Epithelial cell of esophagus (primary cell): ENCODE measurements around the gene USP13.

ENCODE experiments used
- DNase-seq: peaks from one replicate; pipeline ENCODE4 v3.0.0; 2010; ENCODE audit warnings: low read depth
- H3K4me3 ChIP-seq: 2 replicates; pipeline ENCODE4 v1.5.1; 2011; ENCODE audit warnings: mild to moderate bottlenecking, low read length, control low read depth
- TF ChIP-seq, protein P1 (sequence below): IDR thresholded peaks from 2 replicates; pipeline ENCODE4 v1.5.1; 2011; ENCODE audit warnings: low read depth, mild to moderate bottlenecking, low read length, control low read depth, inconsistent platforms; ENCODE audit not compliant: insufficient read depth; ENCODE audit errors: missing control alignments

USP13 gene

DNA sequence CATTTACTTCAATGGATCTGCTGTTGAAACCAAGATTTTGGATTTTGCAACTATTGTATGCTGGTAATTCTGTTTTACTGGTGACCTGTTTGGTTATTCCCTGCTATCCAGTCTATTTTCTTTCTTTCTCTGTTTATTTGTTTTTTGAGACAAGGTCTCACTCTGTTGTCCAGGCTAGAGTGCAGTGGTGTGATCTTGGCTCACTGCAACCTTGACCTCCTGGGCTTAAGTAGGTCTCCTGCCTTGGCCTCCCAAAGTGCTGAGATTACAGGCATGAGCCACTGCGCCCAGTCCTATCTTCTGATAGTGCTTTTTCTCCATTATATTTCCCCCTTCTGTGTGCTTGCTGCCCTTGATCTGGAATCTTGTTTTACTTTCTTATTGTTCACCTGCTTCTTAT lies 15.6 kb downstream of the USP13 start:
- TF ChIP-seq, protein P1, sequence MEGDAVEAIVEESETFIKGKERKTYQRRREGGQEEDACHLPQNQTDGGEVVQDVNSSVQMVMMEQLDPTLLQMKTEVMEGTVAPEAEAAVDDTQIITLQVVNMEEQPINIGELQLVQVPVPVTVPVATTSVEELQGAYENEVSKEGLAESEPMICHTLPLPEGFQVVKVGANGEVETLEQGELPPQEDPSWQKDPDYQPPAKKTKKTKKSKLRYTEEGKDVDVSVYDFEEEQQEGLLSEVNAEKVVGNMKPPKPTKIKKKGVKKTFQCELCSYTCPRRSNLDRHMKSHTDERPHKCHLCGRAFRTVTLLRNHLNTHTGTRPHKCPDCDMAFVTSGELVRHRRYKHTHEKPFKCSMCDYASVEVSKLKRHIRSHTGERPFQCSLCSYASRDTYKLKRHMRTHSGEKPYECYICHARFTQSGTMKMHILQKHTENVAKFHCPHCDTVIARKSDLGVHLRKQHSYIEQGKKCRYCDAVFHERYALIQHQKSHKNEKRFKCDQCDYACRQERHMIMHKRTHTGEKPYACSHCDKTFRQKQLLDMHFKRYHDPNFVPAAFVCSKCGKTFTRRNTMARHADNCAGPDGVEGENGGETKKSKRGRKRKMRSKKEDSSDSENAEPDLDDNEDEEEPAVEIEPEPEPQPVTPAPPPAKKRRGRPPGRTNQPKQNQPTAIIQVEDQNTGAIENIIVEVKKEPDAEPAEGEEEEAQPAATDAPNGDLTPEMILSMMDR: no peak
- DNase-seq: no peak
- no peak overlapping the region for H3K4me3 ChIP-seq

DNA sequence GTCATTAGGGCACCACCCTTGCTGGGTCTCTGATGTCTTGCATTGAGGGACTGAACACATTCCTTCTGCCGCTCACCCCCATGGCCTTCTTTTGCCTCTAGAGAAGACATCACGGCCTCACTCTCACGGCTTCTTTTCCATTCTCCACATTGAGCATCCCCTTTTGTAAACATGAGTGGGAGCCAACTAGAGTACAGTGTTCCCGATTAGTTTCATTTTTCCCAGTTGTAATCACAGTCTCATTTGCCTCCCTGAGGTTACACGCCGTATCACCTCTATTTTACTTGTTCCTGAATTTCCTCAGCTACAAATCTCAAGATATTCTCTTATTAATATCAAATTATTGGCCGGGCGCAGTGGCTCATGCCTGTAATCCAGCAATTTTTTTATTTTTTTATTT lies 17.5 kb downstream of the USP13 start:
- TF ChIP-seq, protein P1: no peak
- no peak for DNase-seq
- no peak overlapping the region for H3K4me3 ChIP-seq

DNA sequence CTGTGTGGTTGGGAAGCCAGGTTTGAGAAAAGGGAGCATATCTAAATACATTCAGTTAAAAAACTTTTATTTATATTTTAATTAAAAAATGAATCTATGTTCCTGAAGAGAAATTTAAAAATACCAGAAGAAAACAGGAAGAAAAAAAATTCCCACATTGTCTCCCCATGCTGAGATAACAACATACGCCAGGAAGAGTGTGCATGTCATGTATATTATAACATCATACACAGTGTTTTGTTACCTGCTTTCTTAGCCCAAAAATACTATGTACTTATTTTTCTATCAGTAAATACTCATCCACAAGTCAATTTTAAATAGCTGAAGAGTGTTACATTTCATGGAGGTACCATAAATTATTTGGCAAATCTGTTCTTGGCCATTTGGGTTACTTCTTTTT lies 18.5 kb downstream of the USP13 start:
- DNase-seq: no peak
- TF ChIP-seq, protein P1: no peak
- no peak overlapping the region for H3K4me3 ChIP-seq

DNA sequence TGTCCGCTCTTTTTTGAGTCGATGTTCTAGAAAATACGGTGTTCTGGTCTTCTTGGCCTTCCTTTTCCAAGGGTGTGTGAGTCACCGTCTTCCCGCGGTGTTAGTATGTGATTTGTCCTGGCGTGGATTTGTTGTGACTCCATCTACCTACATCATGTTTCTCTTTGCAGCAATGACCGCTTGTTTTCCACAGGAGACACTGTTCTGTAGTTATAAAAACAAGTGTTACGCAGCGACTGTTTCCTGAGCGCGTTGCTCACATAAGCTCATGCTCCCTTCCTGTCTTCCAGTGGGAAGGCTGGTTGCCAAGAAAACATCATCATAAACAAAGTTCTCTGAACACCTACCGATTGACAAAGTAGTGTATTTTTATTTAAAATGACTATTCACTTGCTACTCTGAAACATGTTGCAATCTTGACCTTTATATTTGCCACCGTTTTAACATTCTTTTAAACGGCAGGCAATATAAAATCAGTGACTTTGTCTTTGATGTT lies 19.0 kb downstream of the USP13 start:
- peak; percentile 27 for DNase-seq
- TF ChIP-seq, protein P1: no peak
- H3K4me3 ChIP-seq: no peak overlapping the region

DNA sequence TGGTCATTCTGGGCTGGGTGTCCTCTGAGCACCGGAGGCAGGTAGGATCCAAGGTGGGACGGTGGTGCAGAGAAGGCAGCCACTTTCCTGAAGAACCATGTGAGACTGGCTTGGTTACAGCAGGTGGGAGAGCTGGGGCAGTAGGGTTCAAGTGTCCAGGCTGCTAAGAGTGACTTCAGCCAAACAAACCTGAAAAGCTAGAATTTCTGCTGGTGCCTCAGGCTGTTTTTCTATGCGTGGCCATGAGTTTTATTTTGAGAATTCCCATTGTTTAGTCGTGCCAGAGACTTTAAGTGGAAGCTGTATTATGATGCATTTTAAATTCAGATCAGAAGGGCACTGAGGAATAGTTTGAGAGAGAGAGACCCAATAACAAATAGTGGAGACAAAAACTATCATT lies 20.1 kb downstream of the USP13 start:
- H3K4me3 ChIP-seq: no peak overlapping the region
- DNase-seq: peak; percentile 72
- TF ChIP-seq, protein P1: no peak

DNA sequence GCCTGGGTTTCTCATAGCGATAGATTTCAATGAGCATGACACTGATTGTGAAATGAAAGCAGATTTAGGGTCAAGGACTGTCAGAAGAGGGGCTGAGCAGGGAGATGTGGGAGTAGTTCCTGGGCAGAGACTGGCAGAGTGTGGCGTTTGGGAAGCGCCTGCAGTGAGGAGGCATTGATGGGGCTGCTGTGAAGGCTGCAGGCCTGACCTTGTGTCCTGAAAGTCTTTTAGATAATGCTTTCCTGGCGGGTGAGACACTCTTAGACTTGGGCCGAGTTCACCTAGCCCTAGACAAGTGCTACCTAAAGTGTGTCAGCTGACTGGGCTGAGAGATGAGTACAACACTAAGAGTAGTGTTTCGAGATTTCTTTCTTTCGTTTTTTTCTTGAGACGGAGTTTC lies 20.7 kb downstream of the USP13 start:
- no peak overlapping the region for H3K4me3 ChIP-seq
- no peak for DNase-seq
- TF ChIP-seq, protein P1: no peak

DNA sequence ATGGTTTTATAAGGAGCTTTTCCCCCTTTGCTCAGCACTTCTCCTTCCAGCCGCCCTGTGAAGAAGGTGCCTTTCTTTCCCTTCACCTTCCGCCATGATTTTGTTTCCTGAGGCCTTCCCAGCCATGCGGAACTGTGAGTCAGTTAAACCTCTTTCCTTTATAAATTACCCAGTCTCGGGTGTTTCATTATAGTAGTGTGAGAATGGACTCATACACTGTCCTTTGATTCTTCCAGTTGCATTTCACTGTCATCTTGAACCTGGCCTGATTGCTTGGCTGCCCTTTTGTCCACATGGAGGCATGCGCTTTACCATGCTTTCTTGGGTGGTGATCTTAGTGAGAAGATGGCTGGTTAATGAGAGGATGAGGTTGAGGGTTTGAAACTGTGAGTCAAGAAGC lies 23.2 kb downstream of the USP13 start:
- DNase-seq: no peak
- no peak overlapping the region for H3K4me3 ChIP-seq
- TF ChIP-seq, protein P1: no peak
